Activated CD4-positive, alpha-beta T cell treated with anti-CD3 and anti-CD28 coated beads for 36 hours (primary cell): Measurements from ENCODE around the gene ZNF608. TPM values are rescaled to one million over a fixed set of nuclear protein-coding genes. Genes with fewer than 3 reads are reported as not detected.

Experiments used
- ATAC-seq: fragments of 200-7000 bp; cut with Tn5 transposase; one replicate; pipeline ENCODE4 v1.10.0; 2021; ENCODE audit warnings: mild to moderate bottlenecking, moderate library complexity
- CTCF ChIA-PET: fragments of 350-600 bp; sonication (Branson Sonifier 250); formaldehyde crosslinking; loops from one replicate; lab custom pipeline; 2021; ENCODE audit warnings: antibody characterized with exemption; lab: Charles Lee
- POLR2A ChIA-PET: fragments of 350-600 bp; sonication (Branson Sonifier 250); formaldehyde crosslinking; loops from one replicate; lab custom pipeline; 2021; ENCODE audit warnings: antibody characterized with exemption, inconsistent platforms; lab: Charles Lee
- DNase-seq: peaks from one replicate; pipeline ENCODE4 v3.0.0-alpha.2; 2020
- H3K27ac Mint-ChIP-seq: one replicate; pipeline ENCODE4 v1.8.0; 2021; ENCODE audit warnings: mixed read lengths
- H3K27me3 Mint-ChIP-seq: one replicate; pipeline ENCODE4 v1.8.0; 2021; ENCODE audit warnings: mixed read lengths
- H3K36me3 Mint-ChIP-seq: one replicate; pipeline ENCODE4 v1.8.0; 2021; ENCODE audit warnings: low read depth, mixed read lengths
- H3K4me1 Mint-ChIP-seq: one replicate; pipeline ENCODE4 v1.8.0; 2021; ENCODE audit warnings: mixed read lengths
- H3K4me3 Mint-ChIP-seq: one replicate; pipeline ENCODE4 v1.8.0; 2021; ENCODE audit warnings: mild to moderate bottlenecking, moderate library complexity, mixed read lengths
- H3K9me3 Mint-ChIP-seq: one replicate; pipeline ENCODE4 v1.8.0; 2021; ENCODE audit warnings: low read depth, mixed read lengths
- intact Hi-C, 2 experiments: fragments of 100-400 bp; cut with DNase I in 1 of 2; cut with micrococcal nuclease in 1 of 2; formaldehyde crosslinking; loops; one replicate each; pipeline versions ENCODE4 v1.14.2 to v1.15.1; 2022 to 2024; cut with DNase I, micrococcal nuclease
- total RNA-seq, 2 experiments: library from RNA; stranded (reverse); gene quantifications; one replicate each; pipeline ENCODE4 v1.2.3, GENCODE V29; 2021

ZNF608 gene
- total RNA-seq, 2 experiments from 2014 or later, result not detected

- no peak for ATAC-seq
- H3K4me3 Mint-ChIP-seq, result no peak overlapping the region
These were observed 11.1 kb downstream of the ZNF608 start for GRCh38 chr5:124735169-124735858.

GRCh38 chr5:124734574-124735168 lies 11.8 kb downstream of the ZNF608 start:
- POLR2A ChIA-PET, result no interaction called here
- CTCF ChIA-PET, result no interaction called here
- no peaks in the 10 kb centered on the region for H3K9me3 Mint-ChIP-seq

More at GRCh38 chr5:124735169-124735858, 11.1 kb downstream of the ZNF608 start:
- CTCF ChIA-PET, result no interaction called here
- H3K4me1 Mint-ChIP-seq, result no peaks in the 10 kb centered on the region
- no peaks in the 10 kb centered on the region for H3K9me3 Mint-ChIP-seq
- H3K27ac Mint-ChIP-seq, result no peak overlapping the region
- peaks cover 42% of the 10 kb centered on the region for H3K27me3 Mint-ChIP-seq
- H3K36me3 Mint-ChIP-seq, result no peaks in the 10 kb centered on the region
- intact Hi-C loops, result no loop called here
- DNase-seq, result no peak
- POLR2A ChIA-PET, result no interaction called here

DNA sequence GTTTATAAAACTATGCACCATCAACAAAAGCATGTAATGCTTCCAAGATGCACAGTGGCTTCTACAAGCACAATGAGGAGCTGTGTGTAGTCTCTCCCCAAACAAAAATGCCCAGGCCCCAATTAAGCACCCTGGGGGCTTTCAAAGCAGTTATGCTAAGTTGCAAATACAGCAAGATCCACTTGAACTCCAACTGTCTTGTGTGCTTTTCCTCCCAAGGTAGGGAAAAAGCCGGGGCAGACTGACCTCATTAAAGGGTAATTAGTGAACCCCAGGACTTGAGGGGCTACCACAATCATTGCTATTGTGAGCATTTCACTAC lies 13.1 kb downstream of the ZNF608 start:
- POLR2A ChIA-PET, result no interaction called here
- H3K9me3 Mint-ChIP-seq, result no peaks in the 10 kb centered on the region
- intact Hi-C loops, result no loop called here
- H3K27me3 Mint-ChIP-seq, result peaks cover 32% of the 10 kb centered on the region
- no peaks in the 10 kb centered on the region for H3K36me3 Mint-ChIP-seq
- no peak overlapping the region for H3K4me3 Mint-ChIP-seq
- DNase-seq (no peak), ATAC-seq (no peak)
- H3K4me1 Mint-ChIP-seq, result no peaks in the 10 kb centered on the region
- no peak overlapping the region for H3K27ac Mint-ChIP-seq
- CTCF ChIA-PET, result no interaction called here

More at GRCh38 chr5:124734574-124735168, 11.8 kb downstream of the ZNF608 start:
- no peak for ATAC-seq
- H3K36me3 Mint-ChIP-seq, result no peaks in the 10 kb centered on the region
- no peak overlapping the region for H3K4me3 Mint-ChIP-seq
- H3K27me3 Mint-ChIP-seq, result peaks cover 39% of the 10 kb centered on the region
- no peaks in the 10 kb centered on the region for H3K4me1 Mint-ChIP-seq
- no peak overlapping the region for H3K27ac Mint-ChIP-seq
- intact Hi-C loops, result no loop called here
- DNase-seq, result no peak

- POLR2A ChIA-PET, result no interaction called here
- no peak overlapping the region for H3K4me3 Mint-ChIP-seq
- intact Hi-C loops, result no loop called here
- peaks cover 29% of the 10 kb centered on the region for H3K27me3 Mint-ChIP-seq
- CTCF ChIA-PET, result no interaction called here
- DNase-seq (no peak), ATAC-seq (no peak)
- H3K27ac Mint-ChIP-seq, result no peak overlapping the region
- no peaks in the 10 kb centered on the region for H3K4me1 Mint-ChIP-seq
- no peaks in the 10 kb centered on the region for H3K36me3 Mint-ChIP-seq
- H3K9me3 Mint-ChIP-seq, result no peaks in the 10 kb centered on the region
These were observed 13.8 kb downstream of the ZNF608 start for GRCh38 chr5:124732428-124733328.

- H3K9me3 Mint-ChIP-seq, result no peaks in the 10 kb centered on the region
- no peak for DNase-seq
- no peaks in the 10 kb centered on the region for H3K4me1 Mint-ChIP-seq
- peaks cover 20% of the 10 kb centered on the region for H3K27me3 Mint-ChIP-seq
- CTCF ChIA-PET, result interaction anchor here (0.6 kb wide), 1 partner anchor 230 kb away, joined by 3 read pairs; no protein-coding TSS in a partner anchor
- no peaks in the 10 kb centered on the region for H3K36me3 Mint-ChIP-seq
- no peak for ATAC-seq
- no peak overlapping the region for H3K4me3 Mint-ChIP-seq
- intact Hi-C loops, result no loop called here
- no peak overlapping the region for H3K27ac Mint-ChIP-seq
- POLR2A ChIA-PET, result no interaction called here
These were observed 16.1 kb downstream of the ZNF608 start for GRCh38 chr5:124730381-124730780.

- Mint-ChIP-seq H3K4me3 (no peak overlapping the region), H3K36me3 (no peaks in the 10 kb centered on the region), H3K27me3 (peaks cover 17% of the 10 kb centered on the region), H3K9me3 (no peaks in the 10 kb centered on the region), H3K27ac (no peak overlapping the region), H3K4me1 (no peaks in the 10 kb centered on the region)
- ATAC-seq (no peak), DNase-seq (no peak)
- ChIA-PET CTCF (interaction anchor here (0.6 kb wide), 1 partner anchor 229 kb away, joined by 3 read pairs; no protein-coding TSS in a partner anchor), POLR2A (no interaction called here)
- intact Hi-C loops, result no loop called here
These were observed 16.6 kb downstream of the ZNF608 start for GRCh38 chr5:124729720-124730359.

- ChIA-PET CTCF (interaction anchor here (0.6 kb wide), 1 partner anchor 1236 kb away, joined by 4 read pairs; no protein-coding TSS in a partner anchor), POLR2A (no interaction called here)
- no peaks in the 10 kb centered on the region for H3K36me3 Mint-ChIP-seq
- peaks cover 13% of the 10 kb centered on the region for H3K27me3 Mint-ChIP-seq
- no peak overlapping the region for H3K27ac Mint-ChIP-seq
- no peaks in the 10 kb centered on the region for H3K4me1 Mint-ChIP-seq
- ATAC-seq (no peak), DNase-seq (no peak)
- no peak overlapping the region for H3K4me3 Mint-ChIP-seq
- no peaks in the 10 kb centered on the region for H3K9me3 Mint-ChIP-seq
- intact Hi-C loops, result no loop called here
These were observed 17.5 kb downstream of the ZNF608 start for GRCh38 chr5:124728968-124729332.

- no peaks in the 10 kb centered on the region for H3K4me1 Mint-ChIP-seq
- H3K27ac Mint-ChIP-seq, result no peak overlapping the region
- intact Hi-C loops, result no loop called here
- H3K4me3 Mint-ChIP-seq, result no peak overlapping the region
- ChIA-PET POLR2A (no interaction called here), CTCF (interaction anchor here (0.6 kb wide), 1 partner anchor 1236 kb away, joined by 4 read pairs; no protein-coding TSS in a partner anchor)
- H3K27me3 Mint-ChIP-seq, result peaks cover 12% of the 10 kb centered on the region
- H3K36me3 Mint-ChIP-seq, result no peaks in the 10 kb centered on the region
- H3K9me3 Mint-ChIP-seq, result no peaks in the 10 kb centered on the region
- DNase-seq (no peak), ATAC-seq (no peak)
These were observed 18.0 kb downstream of the ZNF608 start for GRCh38 chr5:124728331-124728967.

- no peak overlapping the region for H3K27ac Mint-ChIP-seq
- intact Hi-C loops, result no loop called here
- ATAC-seq, result no peak
- peaks cover 7% of the 10 kb centered on the region for H3K27me3 Mint-ChIP-seq
- no peaks in the 10 kb centered on the region for H3K9me3 Mint-ChIP-seq
- CTCF ChIA-PET, result no interaction called here
- POLR2A ChIA-PET, result no interaction called here
- H3K4me3 Mint-ChIP-seq, result no peak overlapping the region
- H3K36me3 Mint-ChIP-seq, result no peaks in the 10 kb centered on the region
- no peak for DNase-seq
- no peaks in the 10 kb centered on the region for H3K4me1 Mint-ChIP-seq
These were observed 19.6 kb downstream of the ZNF608 start for GRCh38 chr5:124726631-124727362.

DNA sequence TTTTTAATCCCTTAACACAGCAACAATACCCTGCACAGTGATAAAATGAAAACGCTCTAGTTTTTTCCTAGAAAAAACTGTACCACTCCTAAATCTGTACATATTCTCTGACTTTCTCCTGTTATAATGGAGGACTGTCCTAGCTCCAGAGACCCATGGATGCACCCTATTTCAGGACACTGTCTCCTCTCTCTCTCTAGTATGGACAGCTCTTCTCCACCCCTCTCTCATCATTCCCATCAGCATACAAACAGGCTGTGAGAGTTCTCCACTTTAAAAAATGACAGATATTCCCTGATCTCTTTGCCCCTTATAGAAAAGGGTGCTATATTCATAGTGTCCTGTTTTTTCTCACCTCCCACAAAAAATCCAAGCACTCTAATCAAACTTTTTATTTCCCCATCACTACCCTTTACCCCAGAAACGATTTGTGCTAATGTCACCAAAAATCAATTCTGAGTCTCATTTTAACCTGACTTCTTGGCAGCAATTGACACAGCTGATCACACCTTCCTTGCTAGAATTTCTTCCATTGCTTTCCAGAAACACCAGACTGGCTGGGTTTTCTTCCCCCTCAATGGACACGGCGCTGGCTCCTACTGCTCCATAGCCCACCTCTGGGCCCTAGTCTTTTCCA lies 20.7 kb downstream of the ZNF608 start:
- POLR2A ChIA-PET, result no interaction called here
- Mint-ChIP-seq H3K4me3 (no peak overlapping the region), H3K9me3 (no peaks in the 10 kb centered on the region), H3K36me3 (no peaks in the 10 kb centered on the region), H3K27ac (no peak overlapping the region), H3K4me1 (no peaks in the 10 kb centered on the region), H3K27me3 (peaks cover 6% of the 10 kb centered on the region)
- intact Hi-C loops, result no loop called here
- ATAC-seq (no peak), DNase-seq (no peak)
- CTCF ChIA-PET, result interaction anchor here (0.7 kb wide), 1 partner anchor 1774 kb away, joined by 3 read pairs; no protein-coding TSS in a partner anchor
